ENCODE data around the gene TTLL11. TPM values are rescaled to one million over a fixed set of nuclear protein-coding genes. Genes with fewer than 3 reads are reported as not detected.
A peak's percentile ranks its signal among the peaks of the same experiment; 100 is the strongest.

TTLL11 gene
- total RNA-seq, 1 donor: 6.2 TPM

GRCh38 chr9:121809356-121810050, 283.6 kb downstream of the TTLL11 start:
- no peaks in the 10 kb centered on the region for H3K79me2 ChIP-seq (ENCODE audit: insufficient read depth, low read length)
- peak; percentile 54 for DNase-seq (ENCODE audit: insufficient read length, low spot score, missing footprints)
- no peaks in the 10 kb centered on the region for H3K36me3 ChIP-seq (ENCODE audit: insufficient read depth, low read length)
- H3K9me3 ChIP-seq (ENCODE audit: low read depth, low read length): no peaks in the 10 kb centered on the region
- H3K4me3 ChIP-seq (ENCODE audit: insufficient read depth, low read length): no peak overlapping the region
- no peaks in the 10 kb centered on the region for H3K4me1 ChIP-seq (ENCODE audit: insufficient read depth, low read length)
- H3K27ac ChIP-seq (ENCODE audit: low read depth, low read length): no peak overlapping the region
- no peak for TF ChIP-seq CTCF (IDR thresholded peaks at IDR 0.05; ENCODE audit: extremely low read depth, low read depth, low read length)
- no peak overlapping the region for H2AFZ ChIP-seq (ENCODE audit: low read length)
- no peaks in the 10 kb centered on the region for H4K20me1 ChIP-seq (ENCODE audit: insufficient read depth, low read length)
- H3K27me3 ChIP-seq (ENCODE audit: insufficient read depth, low read length): no peaks in the 10 kb centered on the region
- no peak overlapping the region for H3K4me2 ChIP-seq (ENCODE audit: insufficient read depth, low read length)

- H3K27me3 ChIP-seq (ENCODE audit: insufficient read depth, low read length): no peaks in the 10 kb centered on the region
- no peak overlapping the region for H3K4me2 ChIP-seq (ENCODE audit: insufficient read depth, low read length)
- no peak for DNase-seq (ENCODE audit: insufficient read length, low spot score, missing footprints)
- H3K79me2 ChIP-seq (ENCODE audit: insufficient read depth, low read length): no peaks in the 10 kb centered on the region
- H3K4me1 ChIP-seq (ENCODE audit: insufficient read depth, low read length): no peaks in the 10 kb centered on the region
- no peak overlapping the region for H2AFZ ChIP-seq (ENCODE audit: low read length)
- no peaks in the 10 kb centered on the region for H4K20me1 ChIP-seq (ENCODE audit: insufficient read depth, low read length)
- H3K36me3 ChIP-seq (ENCODE audit: insufficient read depth, low read length): no peaks in the 10 kb centered on the region
- H3K27ac ChIP-seq (ENCODE audit: low read depth, low read length): no peak overlapping the region
- peaks cover 2% of the 10 kb centered on the region for H3K9me3 ChIP-seq (ENCODE audit: low read depth, low read length)
- no peak for TF ChIP-seq CTCF (IDR thresholded peaks at IDR 0.05; ENCODE audit: extremely low read depth, low read depth, low read length)
- no peak overlapping the region for H3K4me3 ChIP-seq (ENCODE audit: insufficient read depth, low read length)
These were observed 284.3 kb downstream of the TTLL11 start for GRCh38 chr9:121808781-121809180.

- Histone ChIP-seq H3K36me3 (ENCODE audit: insufficient read depth, low read length) (no peaks in the 10 kb centered on the region), H4K20me1 (ENCODE audit: insufficient read depth, low read length) (no peaks in the 10 kb centered on the region), H3K9me3 (ENCODE audit: low read depth, low read length) (peaks cover 2% of the 10 kb centered on the region), H3K79me2 (ENCODE audit: insufficient read depth, low read length) (no peaks in the 10 kb centered on the region), H3K4me2 (ENCODE audit: insufficient read depth, low read length) (peak overlapping the region; percentile 32), H2AFZ (ENCODE audit: low read length) (peak overlapping the region; percentile 54), H3K4me3 (ENCODE audit: insufficient read depth, low read length) (no peak overlapping the region), H3K27ac (ENCODE audit: low read depth, low read length) (no peak overlapping the region), H3K4me1 (ENCODE audit: insufficient read depth, low read length) (no peaks in the 10 kb centered on the region), H3K27me3 (ENCODE audit: insufficient read depth, low read length) (no peaks in the 10 kb centered on the region)
- peak; percentile 75 for DNase-seq (ENCODE audit: insufficient read length, low spot score, missing footprints)
- TF ChIP-seq CTCF (IDR thresholded peaks at IDR 0.05; ENCODE audit: extremely low read depth, low read depth, low read length): no peak
These were observed 285.3 kb downstream of the TTLL11 start for GRCh38 chr9:121807823-121808278.

GRCh38 chr9:121807069-121807822, 285.9 kb downstream of the TTLL11 start:
- no peak overlapping the region for H3K4me3 ChIP-seq (ENCODE audit: insufficient read depth, low read length)
- TF ChIP-seq CTCF (IDR thresholded peaks at IDR 0.05; ENCODE audit: extremely low read depth, low read depth, low read length): no peak
- peak overlapping the region; percentile 54 for H2AFZ ChIP-seq (ENCODE audit: low read length)
- no peaks in the 10 kb centered on the region for H4K20me1 ChIP-seq (ENCODE audit: insufficient read depth, low read length)
- H3K4me2 ChIP-seq (ENCODE audit: insufficient read depth, low read length): peak overlapping the region; percentile 32
- peak; percentile 77 for DNase-seq (ENCODE audit: insufficient read length, low spot score, missing footprints)
- no peaks in the 10 kb centered on the region for H3K27me3 ChIP-seq (ENCODE audit: insufficient read depth, low read length)
- no peaks in the 10 kb centered on the region for H3K36me3 ChIP-seq (ENCODE audit: insufficient read depth, low read length)
- no peak overlapping the region for H3K27ac ChIP-seq (ENCODE audit: low read depth, low read length)
- H3K9me3 ChIP-seq (ENCODE audit: low read depth, low read length): peaks cover 2% of the 10 kb centered on the region
- no peaks in the 10 kb centered on the region for H3K79me2 ChIP-seq (ENCODE audit: insufficient read depth, low read length)
- no peaks in the 10 kb centered on the region for H3K4me1 ChIP-seq (ENCODE audit: insufficient read depth, low read length)
